ENCODE data around the gene ECE2.
A peak's percentile ranks its signal among the peaks of the same experiment; 100 is the strongest.

DNA sequence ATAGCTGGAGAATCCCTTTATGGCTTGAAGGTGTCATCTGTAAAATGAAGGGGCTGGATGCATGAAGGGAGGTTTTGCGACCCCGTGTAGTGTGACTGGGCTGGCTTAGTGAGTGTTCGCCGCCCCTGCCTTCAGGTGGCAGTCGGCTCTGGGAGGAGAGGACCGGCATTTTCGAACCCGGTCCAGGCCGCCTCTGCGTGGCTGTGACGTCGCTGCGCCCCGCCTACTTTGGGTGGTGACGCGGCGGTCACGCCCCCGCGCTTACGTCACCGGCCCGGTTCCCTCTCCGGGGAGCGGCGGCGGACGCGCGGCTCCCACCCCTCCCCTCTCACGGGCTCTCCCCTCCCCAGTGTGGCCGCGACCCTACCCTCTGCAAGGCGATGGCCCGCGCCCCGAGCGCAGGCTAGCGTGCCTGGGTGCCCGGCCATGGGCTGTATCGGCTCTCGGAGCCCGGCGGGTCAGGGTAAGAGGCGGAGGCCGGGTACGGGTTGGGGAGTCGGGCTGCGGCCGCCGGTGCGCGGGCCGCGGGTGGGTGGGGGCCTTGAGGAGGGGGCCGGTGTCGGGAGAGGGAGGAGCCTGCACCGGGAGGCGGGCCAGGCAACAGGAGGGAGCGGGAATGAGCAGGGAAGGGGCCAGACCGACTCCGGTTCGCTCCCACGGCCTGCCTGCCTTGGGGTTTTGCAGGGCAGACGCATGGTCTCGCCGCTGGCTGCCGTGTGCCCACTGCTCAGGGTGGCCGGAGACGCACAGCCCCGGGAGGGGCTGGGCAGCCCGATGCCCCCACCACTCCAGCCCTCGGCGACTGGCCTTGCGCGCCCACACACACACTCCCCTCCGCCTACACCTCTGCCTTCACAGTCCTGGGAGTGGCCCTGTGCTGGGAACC, 60.1 kb downstream of the ECE2 start:
- TF ChIP-seq, protein P1, sequence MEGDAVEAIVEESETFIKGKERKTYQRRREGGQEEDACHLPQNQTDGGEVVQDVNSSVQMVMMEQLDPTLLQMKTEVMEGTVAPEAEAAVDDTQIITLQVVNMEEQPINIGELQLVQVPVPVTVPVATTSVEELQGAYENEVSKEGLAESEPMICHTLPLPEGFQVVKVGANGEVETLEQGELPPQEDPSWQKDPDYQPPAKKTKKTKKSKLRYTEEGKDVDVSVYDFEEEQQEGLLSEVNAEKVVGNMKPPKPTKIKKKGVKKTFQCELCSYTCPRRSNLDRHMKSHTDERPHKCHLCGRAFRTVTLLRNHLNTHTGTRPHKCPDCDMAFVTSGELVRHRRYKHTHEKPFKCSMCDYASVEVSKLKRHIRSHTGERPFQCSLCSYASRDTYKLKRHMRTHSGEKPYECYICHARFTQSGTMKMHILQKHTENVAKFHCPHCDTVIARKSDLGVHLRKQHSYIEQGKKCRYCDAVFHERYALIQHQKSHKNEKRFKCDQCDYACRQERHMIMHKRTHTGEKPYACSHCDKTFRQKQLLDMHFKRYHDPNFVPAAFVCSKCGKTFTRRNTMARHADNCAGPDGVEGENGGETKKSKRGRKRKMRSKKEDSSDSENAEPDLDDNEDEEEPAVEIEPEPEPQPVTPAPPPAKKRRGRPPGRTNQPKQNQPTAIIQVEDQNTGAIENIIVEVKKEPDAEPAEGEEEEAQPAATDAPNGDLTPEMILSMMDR (IDR thresholded peaks at IDR 0.05; ENCODE audit: low read length) = peak; percentile 5; the same call in 1 of the 2 replicates
- TF ChIP-seq EZH2 (IDR thresholded peaks at IDR 0.05; ENCODE audit: borderline replicate concordance, low read length) = no peak

Measured in OCI-LY1 (cell line).